Stimulated activated CD4-positive, alpha-beta T cell treated with anti-CD3 and anti-CD28 coated beads, TNF-alpha, amount 100 ng/mL, for 24 hours (primary cell): ENCODE measurements around the gene DDX41.

Experiments
- DNase-seq, 3 experiments: peaks; one replicate each; pipeline ENCODE4 v3.0.0-alpha.2; 2020; ENCODE audit warnings: low read depth in 3 of 3

DDX41 gene

GRCh38 chr5:177513500-177513899 lies 3.3 kb downstream of the DDX41 start:
- no peak for DNase-seq

DNA sequence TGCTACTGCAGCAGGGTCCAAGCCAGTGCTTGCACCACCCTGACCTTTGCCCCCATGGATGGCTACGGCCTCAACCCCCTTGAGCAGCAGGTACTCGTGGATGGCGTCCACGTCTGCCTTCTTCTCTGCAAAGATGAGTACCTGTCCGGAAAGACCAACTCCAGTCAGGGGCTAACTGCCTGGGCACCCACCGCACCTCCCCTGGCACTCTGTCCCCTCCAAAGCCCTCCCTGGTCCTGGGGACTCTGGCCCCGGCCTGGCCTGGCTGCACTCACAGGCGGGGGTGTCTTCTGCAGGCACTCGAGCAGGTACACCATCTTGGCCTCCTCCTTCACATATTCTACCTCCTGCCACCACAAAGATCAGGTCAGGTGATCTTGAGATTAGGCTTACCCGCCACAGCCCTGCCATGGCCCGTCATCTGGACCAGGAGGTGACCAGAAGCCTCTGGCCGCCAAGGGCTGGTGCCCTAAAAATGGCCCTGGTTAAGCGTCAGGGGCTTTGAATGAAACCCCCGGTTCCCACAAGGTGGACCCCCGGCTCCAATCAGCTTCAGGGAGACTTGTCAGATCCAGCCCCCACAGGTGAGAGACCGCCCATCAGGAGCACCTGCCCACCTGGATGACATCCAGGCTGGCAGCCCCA lies 3.9 kb downstream of the DDX41 start:
- DNase-seq, result no peak

GRCh38 chr5:177511796-177512675 lies 4.7 kb downstream of the DDX41 start:
- no peak for DNase-seq

DNA sequence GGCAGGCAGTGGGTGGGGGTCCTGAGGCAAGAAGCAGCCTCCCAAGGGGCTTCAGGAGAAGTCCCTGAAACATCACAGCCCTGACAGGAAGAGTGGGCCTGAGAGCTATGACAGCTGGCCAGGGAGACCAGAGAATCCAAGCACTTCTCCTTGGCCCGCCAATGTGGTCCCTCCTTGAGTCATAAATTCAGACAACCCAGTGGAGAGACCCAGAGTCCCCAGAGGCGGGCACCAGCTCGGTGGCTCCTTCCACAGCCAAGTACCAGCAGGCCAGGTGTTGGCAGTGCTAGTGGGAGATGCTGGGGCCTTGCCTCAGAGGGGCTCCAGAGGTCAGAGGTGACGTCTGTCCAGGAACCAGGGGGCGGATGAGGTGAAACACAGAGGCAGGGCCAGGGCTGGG lies 5.6 kb downstream of the DDX41 start:
- no peak for DNase-seq

DNA sequence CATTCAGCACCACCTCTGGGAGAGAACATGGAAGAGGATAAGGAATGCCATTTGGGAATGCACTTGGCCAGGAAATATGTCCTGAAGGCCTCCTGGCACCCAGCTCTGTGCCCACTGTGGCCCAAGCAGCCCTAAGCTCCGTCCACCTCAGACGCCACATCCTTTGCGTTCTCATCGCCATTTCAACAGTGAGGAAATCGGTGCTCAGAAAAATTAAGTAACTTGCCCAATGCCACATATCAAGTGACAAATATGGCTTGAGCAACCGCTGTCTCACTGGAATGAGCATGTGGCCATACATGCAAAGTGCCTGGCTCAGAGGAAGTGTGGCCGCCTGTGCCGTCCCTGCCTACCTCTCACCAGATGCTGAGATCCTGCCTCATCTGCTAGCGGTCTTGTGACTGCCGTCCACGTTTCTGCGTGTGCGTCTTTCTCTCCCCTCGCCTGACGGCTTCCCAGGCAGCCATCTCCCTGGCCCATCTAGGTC lies 6.2 kb downstream of the DDX41 start:
- no peak for DNase-seq

GRCh38 chr5:177509991-177510566 lies 6.7 kb downstream of the DDX41 start:
- DNase-seq, result no peak

DNA sequence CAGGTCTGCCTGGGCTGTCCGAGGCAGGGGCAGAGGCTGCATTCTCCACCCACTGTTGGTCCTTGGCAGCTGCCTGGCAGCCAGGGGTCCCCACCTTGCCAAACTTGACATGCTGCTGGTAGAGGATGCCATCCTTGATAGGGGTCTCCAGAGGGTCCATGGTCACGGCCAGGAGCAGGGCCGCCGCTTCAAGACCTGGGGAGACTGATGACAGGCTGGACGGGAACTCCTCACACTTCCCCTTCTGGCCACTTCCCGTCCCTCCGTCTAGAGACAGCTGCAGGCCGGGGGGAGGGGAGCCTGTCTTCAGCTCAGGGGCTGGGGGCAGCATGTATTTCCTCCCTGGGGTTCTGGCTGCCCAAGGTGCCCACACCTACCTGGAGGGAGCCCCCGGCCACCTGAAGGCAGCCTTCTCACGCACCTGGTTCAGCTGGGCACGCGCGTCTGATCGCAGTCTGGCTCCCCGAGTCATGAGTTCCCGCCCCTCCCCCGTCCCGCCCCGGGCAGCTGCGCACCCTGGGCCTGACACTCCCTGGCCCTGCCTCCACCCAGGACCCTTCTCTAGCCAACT lies 7.3 kb downstream of the DDX41 start, which contains the start of gene DOK3:
Gene DOK3 (minus strand): TSS at position 446 of the 571 bp plus-strand sequence. CDS start 286 bp downstream, at position 160.
- no peak for DNase-seq

DNA sequence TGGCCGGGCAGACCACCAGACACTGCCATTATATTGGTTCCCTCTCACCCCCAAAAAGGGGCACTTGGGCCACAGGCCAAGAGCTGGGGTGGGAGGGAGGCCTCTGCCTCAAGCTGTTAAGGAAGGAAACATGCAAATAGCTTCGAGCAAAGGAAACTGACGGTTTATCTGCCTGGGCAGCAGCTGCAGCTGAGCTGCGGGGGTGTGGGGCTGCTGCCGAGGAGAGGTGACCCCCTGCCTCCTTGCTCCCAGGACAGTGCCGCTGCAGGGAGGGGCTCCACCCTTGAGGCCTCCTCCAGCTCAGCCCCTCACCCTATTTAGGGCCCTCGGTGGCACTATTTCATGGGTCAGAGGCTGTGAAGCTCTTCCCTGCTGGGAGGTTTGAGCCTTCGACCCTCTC lies 7.9 kb downstream of the DDX41 start:
- no peak for DNase-seq

GRCh38 chr5:177508221-177508611 lies 8.5 kb downstream of the DDX41 start:
- no peak for DNase-seq

- no peak for DNase-seq
These were observed 9.1 kb downstream of the DDX41 start for GRCh38 chr5:177507596-177508220.

DNA sequence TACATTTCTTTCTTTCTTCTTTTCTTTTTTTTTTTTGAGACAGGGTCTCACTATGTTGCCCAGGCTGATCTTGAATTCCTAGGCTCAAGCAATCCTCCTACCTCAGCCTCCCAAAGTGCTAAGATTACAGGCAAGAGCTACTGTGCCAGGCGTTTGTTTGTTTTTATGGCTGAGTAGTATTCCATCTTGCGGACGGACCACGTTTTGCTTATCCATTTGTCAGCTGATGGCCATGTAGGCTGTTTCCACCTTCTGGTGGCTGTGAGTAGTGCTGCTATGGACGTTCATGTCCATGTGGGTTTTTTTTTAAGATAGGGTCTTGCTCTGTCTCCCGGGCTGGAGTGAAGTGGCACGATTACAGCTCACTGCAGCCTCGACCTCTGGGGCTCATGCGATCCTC lies 9.6 kb downstream of the DDX41 start:
- no peak for DNase-seq

DNA sequence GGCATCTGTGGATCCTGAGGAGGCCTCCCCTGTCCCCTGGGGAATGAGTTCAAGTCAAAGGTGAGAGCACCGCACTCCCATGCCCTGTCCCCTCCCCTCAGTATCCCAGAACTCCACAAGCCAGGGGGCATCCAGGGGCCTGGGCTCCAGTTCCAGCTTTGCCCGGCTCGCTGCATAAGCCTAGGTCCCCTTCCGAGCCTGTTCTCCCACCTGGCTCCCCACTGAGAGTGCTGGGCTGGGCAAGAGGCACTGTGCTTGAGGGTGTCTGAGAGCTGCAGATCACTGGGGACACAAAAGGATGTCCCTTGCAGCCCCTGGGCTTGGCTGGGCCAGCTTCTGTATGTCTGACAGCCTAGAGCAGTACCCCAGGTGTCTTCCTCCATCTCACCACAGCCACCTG lies 11.7 kb downstream of the DDX41 start:
- no peak for DNase-seq

DNA sequence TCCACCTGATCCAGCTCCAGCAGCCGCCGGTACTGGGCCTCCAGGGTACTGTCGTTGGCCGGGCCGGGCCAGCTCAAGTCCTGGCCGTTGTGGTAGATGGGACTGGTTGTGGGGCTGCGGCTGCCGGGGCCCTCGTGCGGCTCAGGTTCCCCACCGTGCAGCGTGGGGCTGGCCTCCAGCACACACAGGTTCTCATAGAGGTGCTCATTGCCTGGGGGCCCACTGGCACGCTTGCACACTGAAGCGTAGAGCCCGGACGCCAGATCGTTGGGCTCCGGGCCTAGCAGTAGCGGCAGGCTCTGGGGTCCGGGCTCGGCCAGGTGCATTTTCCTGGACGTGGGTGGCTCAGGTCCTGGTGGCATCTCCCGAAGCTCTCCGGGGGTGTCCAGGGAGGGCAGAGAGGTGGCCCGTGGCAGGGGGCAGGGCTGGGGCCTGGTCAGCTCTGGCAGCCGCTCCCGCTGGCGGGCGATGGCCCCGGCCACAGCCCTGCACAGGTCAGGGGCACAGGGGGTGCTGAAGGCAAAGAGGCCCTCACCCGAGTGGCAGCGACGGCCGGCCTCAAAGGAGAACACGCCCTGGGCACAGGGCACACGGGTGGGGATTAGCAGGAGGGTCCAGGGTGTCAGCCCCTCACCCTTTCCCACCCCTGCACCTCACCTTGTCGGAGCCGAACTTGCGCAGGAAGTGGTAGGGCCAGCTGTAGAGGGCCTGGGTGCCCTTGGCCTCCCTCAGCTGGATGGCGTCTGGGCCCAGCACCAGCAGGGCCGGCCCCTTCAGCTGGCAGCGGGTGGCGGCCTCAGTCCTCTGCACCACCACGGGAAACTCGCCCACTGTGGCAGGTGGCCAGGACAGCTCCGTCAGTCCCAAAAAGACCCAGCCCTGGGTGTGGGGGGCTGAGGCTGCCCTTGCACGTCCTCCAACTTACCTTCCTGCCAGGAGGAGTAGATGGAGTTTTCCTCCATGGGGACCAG lies 12.4 kb downstream of the DDX41 start:
- no peak for DNase-seq

DNA sequence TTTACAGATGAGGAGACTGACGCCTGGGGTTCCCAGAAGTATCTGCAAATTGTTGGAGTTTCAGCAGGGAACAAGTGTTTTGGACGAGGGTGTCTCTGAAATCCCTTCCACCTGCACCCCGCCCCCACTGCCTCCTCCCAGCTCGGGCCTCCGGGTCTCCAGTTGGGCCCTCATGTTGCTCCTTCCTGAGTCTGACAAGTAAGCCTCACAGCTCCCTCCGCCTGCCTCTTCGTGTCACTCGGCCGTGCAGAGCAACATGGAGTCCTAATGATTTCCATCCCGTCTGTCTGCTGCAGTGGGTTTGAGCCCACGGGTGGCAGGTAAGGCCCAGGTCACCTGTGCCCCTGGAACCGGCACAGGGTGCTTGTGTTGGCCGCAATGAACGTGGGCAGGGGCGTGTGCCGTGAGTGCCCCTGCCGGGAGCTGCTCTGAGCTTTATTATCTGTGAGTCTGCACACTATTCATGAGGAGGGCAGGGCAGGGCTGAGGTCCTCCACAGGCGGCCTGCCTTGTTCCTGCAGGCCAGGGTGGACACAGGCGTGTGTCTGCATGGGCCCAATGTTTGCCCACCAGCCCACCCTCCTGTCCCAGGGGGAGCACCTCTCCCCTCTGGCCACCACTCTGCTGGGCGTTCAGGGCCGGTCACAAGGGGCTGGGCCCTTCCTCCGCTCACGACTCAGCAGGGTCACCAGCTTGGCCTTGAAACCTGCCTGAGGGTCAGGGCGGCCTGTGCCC lies 13.2 kb downstream of the DDX41 start:
- no peak for DNase-seq

GRCh38 chr5:177502886-177503285 lies 13.9 kb downstream of the DDX41 start:
- no peak for DNase-seq

GRCh38 chr5:177501874-177502678 lies 14.7 kb downstream of the DDX41 start:
- DNase-seq, result no peak

DNA sequence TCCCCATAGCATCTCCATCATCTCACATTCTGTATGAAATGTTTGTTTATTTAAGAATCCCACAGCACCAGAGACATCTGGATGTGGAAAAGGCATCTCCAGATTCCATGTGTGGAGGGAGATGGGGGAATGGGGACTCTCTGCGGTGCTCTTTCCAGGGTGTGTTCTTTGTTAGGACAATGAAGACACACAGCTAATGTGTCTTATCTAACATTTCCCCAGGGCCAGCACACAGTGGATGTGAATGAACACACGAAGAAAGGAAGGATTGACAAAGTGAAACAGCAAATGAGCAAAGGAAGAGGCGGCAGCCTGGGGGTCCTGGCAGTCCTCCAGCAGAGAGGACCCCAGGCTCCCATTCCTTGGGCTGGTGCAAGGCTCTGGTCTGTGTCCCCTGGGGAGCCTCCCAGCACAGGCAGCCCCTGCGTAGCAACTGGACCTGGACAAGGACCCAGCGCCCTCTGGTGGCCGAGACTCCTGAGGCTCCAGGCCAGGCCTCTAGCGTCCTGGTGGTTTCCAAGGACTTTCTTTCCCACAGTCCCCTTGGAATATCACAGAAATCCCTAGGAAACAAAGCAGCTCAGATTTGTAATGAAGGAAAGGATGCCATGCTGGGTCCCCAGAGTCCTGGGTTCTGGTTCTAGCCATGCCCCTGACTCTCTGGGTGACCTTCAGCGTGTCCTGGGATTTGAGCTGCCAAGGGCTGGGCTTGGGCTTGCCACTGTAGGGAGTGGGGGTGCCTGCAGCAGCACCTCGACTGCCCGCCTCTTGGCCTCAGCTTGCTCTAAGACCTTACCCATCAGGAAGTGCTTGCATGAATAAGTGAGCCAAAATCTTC lies 15.9 kb downstream of the DDX41 start:
- DNase-seq, result peak; percentile 73 to 85 (median 77)

DNA sequence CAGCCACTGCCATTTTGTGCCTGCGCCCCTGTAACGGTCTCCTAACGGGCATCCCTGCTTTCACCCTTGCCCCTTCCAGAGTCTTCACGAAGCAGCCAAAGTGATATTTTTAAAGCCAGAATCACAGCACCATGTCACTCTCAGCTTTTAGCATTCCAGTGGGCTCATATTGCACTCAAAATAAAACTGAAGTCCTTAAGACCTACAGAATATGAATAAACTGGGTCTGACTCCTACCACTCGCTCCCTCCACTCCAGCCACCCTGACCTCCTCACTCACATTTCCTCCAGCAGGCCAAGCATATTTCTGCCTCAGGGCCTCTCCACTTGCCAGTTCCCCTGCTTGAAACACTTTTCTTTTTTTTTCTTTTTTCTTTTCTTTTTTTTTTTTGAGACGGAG lies 16.9 kb downstream of the DDX41 start:
- no peak for DNase-seq
